K562 (cell line): ENCODE results near the gene PTP4A2. TPM values are rescaled to one million over a fixed set of nuclear protein-coding genes. Genes with fewer than 3 reads are reported as not detected.

Experiments used
- ATAC-seq: fragments of 200-7000 bp; cut with Tn5 transposase; 3 replicates; pipeline ENCODE4 v1.9.1; 2020; ENCODE audit warnings: moderate library complexity
- BruUV-seq: library from RNA; stranded (reverse); fragments of 400-500 nt; replicated peaks from 2 replicates; lab custom pipeline; 2021; lab: Mats Ljungman, UMichigan
- CTCF ChIA-PET: fragments of 300-600 bp; formaldehyde crosslinking; extraction: SDS; loops from one replicate; lab custom pipeline; 2021; ENCODE audit warnings: low intra/inter-chr PET ratio; lab: Yijun Ruan, JAX
- POLR2A ChIA-PET: fragments of 300-600, 350-650 bp; sonication (Branson Sonifier 250); formaldehyde crosslinking; extraction: SDS; loops from one replicate; lab custom pipeline; 2021; ENCODE audit warnings: antibody characterized with exemption, inconsistent platforms; lab: Yijun Ruan, JAX
- DNase-seq, 4 experiments: peaks; one replicate each; pipeline versions ENCODE4 v3.0.0 to v3.0.0-alpha.2; 2011 to 2018; ENCODE audit warnings: low spot score in 3 of 4, mixed read lengths in 3 of 4; ENCODE audit errors: extremely low read depth in 1 of 4
- FAIRE-seq: peaks from 2 replicates; lab custom pipeline; 2011; peaks lifted over from hg19 to GRCh38; lab: Jason Lieb, UNC
- H2AFZ ChIP-seq: 2 replicates; pipeline ENCODE4 v1.6.0; 2011; ENCODE audit warnings: low read depth, low read length, control low read depth, inconsistent platforms
- H3K27ac ChIP-seq: fragments of 200-600 bp; 3 replicates; pipeline ENCODE4 v1.8.0; 2011; ENCODE audit warnings: low read depth, mild to moderate bottlenecking, control low read depth, inconsistent platforms, low read length, moderate library complexity, mixed read lengths; ENCODE audit errors: extremely low read depth
- H3K27me3 ChIP-seq, 2 experiments: fragments of 300-600 bp in 1 of 2; 2 replicates in 1 of 2; 3 replicates in 1 of 2; pipeline versions ENCODE4 v1.6.0 to v1.8.0; 2011; ENCODE audit warnings: inconsistent platforms in 2 of 2, low read length in 2 of 2, mild to moderate bottlenecking in 1 of 2, mixed read lengths in 1 of 2, moderate library complexity in 1 of 2; ENCODE audit not compliant: control insufficient read depth in 2 of 2, insufficient read depth in 2 of 2
- H3K36me3 ChIP-seq: fragments of 300-600 bp; 3 replicates; pipeline ENCODE4 v1.8.0; 2011; ENCODE audit warnings: mild to moderate bottlenecking, low read length, inconsistent platforms; ENCODE audit not compliant: control insufficient read depth, insufficient read depth
- H3K4me1 ChIP-seq, 2 experiments: fragments of 200-600 bp in 1 of 2; replicated peaks in 1 of 2; 2 replicates in 1 of 2; 3 replicates in 1 of 2; pipeline versions ENCODE4 v1.5.1 to v1.8.0; 2011; ENCODE audit warnings: inconsistent platforms in 2 of 2, low read length in 2 of 2, mild to moderate bottlenecking in 1 of 2, mixed read lengths in 1 of 2, moderate library complexity in 1 of 2; ENCODE audit not compliant: control insufficient read depth in 2 of 2, insufficient read depth in 2 of 2
- H3K4me2 ChIP-seq: 2 replicates; pipeline ENCODE4 v1.6.1; 2011; ENCODE audit warnings: low read length, control low read depth, inconsistent platforms, mixed read lengths; ENCODE audit not compliant: insufficient read depth
- H3K4me3 ChIP-seq: fragments of 200-600 bp; sonication (generic), shearing (Covaris generic); 2 replicates; pipeline ENCODE4 v1.5.1; 2016; ENCODE audit warnings: control low read depth, inconsistent platforms
- H3K79me2 ChIP-seq: fragments of 200-600 bp; 3 replicates; pipeline ENCODE4 v1.8.0; 2011; ENCODE audit warnings: low read length, inconsistent platforms; ENCODE audit not compliant: control insufficient read depth, insufficient read depth
- H3K9ac ChIP-seq, 2 experiments: 2 replicates each; pipeline versions ENCODE4 v1.6.0 to v1.6.1; 2011; ENCODE audit warnings: low read depth in 2 of 2, low read length in 2 of 2, control low read depth in 1 of 2, inconsistent platforms in 1 of 2, mild to moderate bottlenecking in 1 of 2, mixed read lengths in 1 of 2; ENCODE audit not compliant: insufficient read depth in 1 of 2
- H3K9me1 ChIP-seq: one replicate; pipeline ENCODE4 v1.6.0; 2011; ENCODE audit warnings: inconsistent platforms, mild to moderate bottlenecking, low read length, moderate library complexity; ENCODE audit not compliant: control insufficient read depth, insufficient read depth
- H3K9me3 ChIP-seq: replicated peaks from 2 replicates; pipeline ENCODE4 v1.5.1; 2011; ENCODE audit warnings: low read depth, low read length, inconsistent platforms; ENCODE audit not compliant: control insufficient read depth, insufficient read depth
- H4K20me1 ChIP-seq: replicated peaks from 2 replicates; pipeline ENCODE4 v1.6.1; 2011; ENCODE audit warnings: low read length, inconsistent platforms, mixed read lengths; ENCODE audit not compliant: control insufficient read depth, insufficient read depth
- HCFC1 ChIP-seq: IDR thresholded peaks from 2 replicates; pipeline ENCODE4 v1.6.1; 2012; ENCODE audit warnings: low read depth, low read length, improper control_type of control experiment
- PBX2 ChIP-seq, 2 experiments: IDR thresholded peaks in 1 of 2; conservative IDR thresholded peaks in 1 of 2; 2 replicates each; pipeline ENCODE4 v1.6.1; 2016; ENCODE audit warnings: low read depth in 2 of 2, mild to moderate bottlenecking in 1 of 2, missing compliant biosample characterization in 1 of 2, missing genetic modification characterization in 1 of 2, moderate library complexity in 1 of 2
- WGBS: fragments of 100-300 bp; shearing (Covaris generic); methylation state at CpG from one replicate; pipeline ENCODE4 v1.1.6; 2016; ENCODE audit warnings: low coverage, mixed read lengths; ENCODE audit not compliant: insufficient coverage; ENCODE audit errors: missing lambda C conversion rate; 5-methylcytosine and 5-hydroxymethylcytosine counted together
- in situ Hi-C: fragments of 300-500 bp; cut with MboI; formaldehyde crosslinking; loops from 4 replicates; pipeline ENCODE4 v1.15.0; 2018; ENCODE audit warnings: inconsistent platforms, mixed read lengths
- intact Hi-C: fragments of 100-400 bp; cut with micrococcal nuclease; formaldehyde crosslinking; loops from 2 replicates; pipeline ENCODE4 v1.14.2; 2022
- polyA plus RNA-seq, 8 experiments: library from polyadenylated mRNA; depleted of rRNA in 4 of 8; stranded (reverse) in 5 of 8; unstranded in 3 of 8; fragments of >200 nt; fragmentation: Nextera tagmentation in 2 of 8; fragmentation: Illumina TruSeq in 1 of 8; extraction: Ambion mirVana in 2 of 8; extraction: Trizol in 1 of 8; gene quantifications; 2 replicates each; pipeline versions ENCODE4 v1.2.1 to v1.2.3, GENCODE V29; 2011 to 2014; ENCODE audit warnings: inconsistent platforms in 1 of 8, missing spikeins in 1 of 8
- total RNA-seq, 7 experiments: library from RNA; depleted of rRNA in 6 of 7; stranded (reverse); fragments of >200 nt in 6 of 7; fragmentation: Illumina TruSeq in 2 of 7; extraction: Trizol in 2 of 7; gene quantifications; 2 replicates each; pipeline versions ENCODE4 v1.2.1 to v1.2.3, GENCODE V29; 2011 to 2021; ENCODE audit warnings: low replicate concordance in 1 of 7

The PTP4A2 gene
- total and polyA plus RNA-seq, 9 of the 15 experiments (the other 6 are each of a cell fraction or from before 2014, with no cell fraction given) = 197 to 870 (median 480) TPM

- H3K4me1 ChIP-seq = peaks cover 3 to 6% of the 10 kb centered on the region in 2 experiments; a peak in 2 of 5 replicates
- no peaks in the 10 kb centered on the region; a peak in 1 of 5 replicates for H3K27me3 ChIP-seq
- intact Hi-C loops = no loop called here
- H3K27ac ChIP-seq = no peak overlapping the region
- in situ Hi-C loops = no loop called here
- H3K4me3 ChIP-seq = no peak overlapping the region
- TF ChIP-seq HCFC1 (no peak), PBX2 (CRISPR knock-in tag; IDR thresholded peaks at IDR 0.05; ENCODE audit: low read depth) (no peak), PBX2 (tag; conservative IDR thresholded peaks at IDR 0.05; ENCODE audit: low read depth) (0 out of 2 replicates have a peak, but pooled peaks have one; percentile 30)
- H3K9me1 ChIP-seq = no peaks in the 10 kb centered on the region
- POLR2A ChIA-PET = interaction anchor here (0.6 to 1.5 kb wide), 5 partner anchors 10 to 114 kb away, joined by 3 to 7 read pairs (median 4); no protein-coding TSS in a partner anchor
- no peak for ATAC-seq
- H3K9ac ChIP-seq = no peak overlapping the region
- CTCF ChIA-PET = interaction anchor here (0.7 kb wide), 1 partner anchor 54 kb away, joined by 3 read pairs; no protein-coding TSS in a partner anchor
- 79% methylated on average over 2 of the region's 2 CpGs for WGBS
- FAIRE-seq = no peak
- no peak overlapping the region for H2AFZ ChIP-seq
- no peak for DNase-seq
- H4K20me1 ChIP-seq = peaks cover 13% of the 10 kb centered on the region; the same call in 1 of the 2 replicates
- H3K79me2 ChIP-seq = peaks cover 78% of the 10 kb centered on the region
- BruUV-seq = no TSS peak
- H3K9me3 ChIP-seq = no peaks in the 10 kb centered on the region
- H3K36me3 ChIP-seq = peaks cover 96% of the 10 kb centered on the region
- H3K4me2 ChIP-seq = no peak overlapping the region
Observed at GRCh38 chr1:31911994-31912780, 26.0 kb downstream of the PTP4A2 start.
